SK-N-MC (cell line): ENCODE data around the gene GREB1.

Experiments
- DNase-seq: peaks from one replicate; pipeline ENCODE4 v3.0.0-alpha.2; 2011; ENCODE audit warnings: low read depth, low spot score
- H3K27ac ChIP-seq: fragments of 200-600 bp; sonication (generic); 2 replicates; pipeline ENCODE4 v1.5.1; 2016; ENCODE audit warnings: mixed run types
- H3K36me3 ChIP-seq: fragments of 200-600 bp; sonication (generic); 2 replicates; pipeline ENCODE4 v1.6.1; 2017; ENCODE audit warnings: antibody characterized with exemption, low read length, mixed read lengths; ENCODE audit not compliant: insufficient read depth
- H3K4me3 ChIP-seq: fragments of 200-600 bp; sonication (generic); 2 replicates; pipeline ENCODE4 v1.5.1; 2016
- H3K9ac ChIP-seq: fragments of 200-600 bp; sonication (generic); 2 replicates; pipeline ENCODE4 v1.8.0; 2017; ENCODE audit warnings: mixed run types, mixed read lengths; ENCODE audit not compliant: insufficient read length
- H3K9me3 ChIP-seq: fragments of 200-600 bp; sonication (generic); 2 replicates; pipeline ENCODE4 v1.6.1; 2017; ENCODE audit warnings: low read depth, mild to moderate bottlenecking, antibody characterized with exemption, low read length, moderate library complexity, mixed read lengths
- EZH2 ChIP-seq: fragments of 200-600 bp; sonication (generic); IDR thresholded peaks from one replicate; pipeline ENCODE4 v1.6.1; 2017; ENCODE audit warnings: antibody characterized with exemption
- FOXP2 ChIP-seq: optimal IDR thresholded peaks from 2 replicates; pipeline ENCODE3; 2011; ENCODE audit warnings: mild to moderate bottlenecking, moderate library complexity; ENCODE audit not compliant: insufficient read depth; ENCODE audit errors: extremely low read length, control extremely low read depth
- POLR2AphosphoS5 ChIP-seq: IDR thresholded peaks from 2 replicates; pipeline ENCODE4 v1.6.1; 2012; ENCODE audit warnings: mild to moderate bottlenecking, low read depth, low read length, borderline replicate concordance

Gene GREB1

GRCh38 chr2:11547912-11548497 lies 14.2 kb downstream of the GREB1 start:
- Histone ChIP-seq H3K9ac (no peak overlapping the region), H3K9me3 (no peaks in the 10 kb centered on the region), H3K36me3 (no peaks in the 10 kb centered on the region), H3K27ac (no peak overlapping the region), H3K4me3 (no peak overlapping the region)
- no peak for DNase-seq
- no peak for TF ChIP-seq EZH2
- TF ChIP-seq FOXP2, result no peak
- no peak for TF ChIP-seq POLR2AphosphoS5

DNA sequence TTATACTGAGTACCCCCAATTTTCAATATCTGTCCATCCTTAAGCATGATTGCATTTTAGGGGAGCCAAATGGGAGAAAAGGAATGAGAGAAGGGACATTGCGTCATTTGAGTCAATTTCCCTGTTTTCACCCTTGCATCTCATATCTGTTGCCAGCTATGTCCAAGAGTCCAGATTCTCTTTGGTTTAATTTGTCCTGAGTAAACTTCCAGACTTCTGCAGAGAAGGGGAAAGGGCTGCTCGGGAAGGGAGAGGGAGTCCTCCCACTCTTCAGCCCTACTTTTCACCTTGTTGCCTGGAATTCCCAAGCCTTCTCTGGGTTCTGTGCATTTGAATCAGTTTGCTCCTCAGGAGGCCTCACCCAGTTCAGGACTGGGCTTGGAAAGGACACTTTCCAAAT lies 16.5 kb downstream of the GREB1 start:
- no peak for DNase-seq
- no peaks in the 10 kb centered on the region for H3K9me3 ChIP-seq
- H3K27ac ChIP-seq, result no peak overlapping the region
- H3K4me3 ChIP-seq, result no peak overlapping the region
- no peaks in the 10 kb centered on the region for H3K36me3 ChIP-seq
- no peak overlapping the region for H3K9ac ChIP-seq
- no peak for TF ChIP-seq EZH2
- TF ChIP-seq POLR2AphosphoS5, result no peak
- no peak for TF ChIP-seq FOXP2

- Histone ChIP-seq H3K9me3 (no peaks in the 10 kb centered on the region), H3K9ac (no peak overlapping the region), H3K27ac (no peak overlapping the region), H3K36me3 (no peaks in the 10 kb centered on the region), H3K4me3 (no peak overlapping the region)
- no peak for DNase-seq
- no peak for TF ChIP-seq FOXP2
Measured at GRCh38 chr2:11550901-11551568, 17.2 kb downstream of the GREB1 start.

DNA sequence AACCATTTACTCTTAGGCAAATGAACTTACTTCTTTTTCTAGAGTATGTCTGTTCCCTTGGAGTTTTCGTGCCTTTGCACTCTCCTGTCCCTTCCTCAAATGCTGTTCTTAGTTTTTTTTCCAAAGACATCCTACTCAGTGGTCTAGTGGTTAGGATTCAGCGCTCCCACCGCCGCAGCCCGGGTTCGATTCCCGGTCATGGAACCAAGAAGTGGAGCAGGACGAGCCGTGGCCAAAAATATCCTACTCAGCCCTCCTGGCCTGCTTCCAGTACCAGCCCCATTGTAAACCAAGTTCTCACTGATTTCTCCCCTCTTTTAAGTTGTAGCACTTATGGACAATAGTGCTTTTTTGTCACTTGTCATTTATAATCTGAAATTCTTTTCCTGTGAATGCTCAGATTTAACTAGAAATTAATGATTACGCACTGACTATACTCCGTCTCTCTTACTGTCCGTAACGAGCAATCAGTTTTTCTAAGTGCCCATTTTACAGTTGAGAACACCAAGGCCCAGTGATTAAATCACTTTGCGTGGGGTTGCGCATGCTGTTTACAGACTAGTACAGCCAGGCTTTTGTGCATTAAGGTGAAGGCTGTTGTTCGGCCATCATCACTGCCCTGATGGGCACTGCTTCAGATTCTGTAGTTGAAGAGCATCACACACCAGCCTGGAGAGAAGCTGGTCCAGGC lies 17.9 kb downstream of the GREB1 start:
- DNase-seq, result no peak
- Histone ChIP-seq H3K36me3 (no peaks in the 10 kb centered on the region), H3K27ac (no peak overlapping the region), H3K9me3 (no peaks in the 10 kb centered on the region), H3K9ac (no peak overlapping the region), H3K4me3 (no peak overlapping the region)
- TF ChIP-seq FOXP2 (no peak), EZH2 (no peak), POLR2AphosphoS5 (no peak)

- no peak overlapping the region for H3K27ac ChIP-seq
- no peak for DNase-seq
Measured at GRCh38 chr2:11552260-11552638, 18.4 kb downstream of the GREB1 start.

GRCh38 chr2:11553661-11554398 lies 20.0 kb downstream of the GREB1 start:
- DNase-seq, result no peak
- H3K36me3 ChIP-seq, result no peaks in the 10 kb centered on the region
- no peak for TF ChIP-seq FOXP2
- no peak for TF ChIP-seq EZH2
- no peak for TF ChIP-seq POLR2AphosphoS5

More at GRCh38 chr2:11552260-11552638, 18.4 kb downstream of the GREB1 start:
- TF ChIP-seq POLR2AphosphoS5 (no peak), EZH2 (no peak), FOXP2 (no peak)
- Histone ChIP-seq H3K9ac (no peak overlapping the region), H3K36me3 (no peaks in the 10 kb centered on the region), H3K9me3 (no peaks in the 10 kb centered on the region), H3K4me3 (no peak overlapping the region)

DNA sequence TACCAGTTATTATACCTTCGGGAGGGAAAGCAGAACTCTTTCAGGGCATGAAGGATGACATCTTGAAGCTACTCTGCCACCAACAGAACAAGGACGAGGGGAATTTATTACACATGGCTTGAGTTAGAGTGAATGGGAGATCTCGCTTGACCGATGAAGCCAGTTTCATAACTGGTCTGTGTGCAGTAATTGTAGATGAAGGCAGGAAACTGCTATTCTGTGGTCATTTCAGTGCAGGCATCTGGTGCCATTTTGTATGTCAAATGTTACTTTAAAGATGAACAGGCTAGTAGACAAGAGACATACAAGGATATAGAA lies 20.5 kb downstream of the GREB1 start:
- no peak for DNase-seq
- no peak overlapping the region for H3K4me3 ChIP-seq
- H3K27ac ChIP-seq, result no peak overlapping the region
- TF ChIP-seq FOXP2 (no peak), POLR2AphosphoS5 (no peak), EZH2 (no peak)
- H3K9ac ChIP-seq, result no peak overlapping the region
- H3K36me3 ChIP-seq, result no peaks in the 10 kb centered on the region
- H3K9me3 ChIP-seq, result no peaks in the 10 kb centered on the region

More at GRCh38 chr2:11553661-11554398, 20.0 kb downstream of the GREB1 start:
- Histone ChIP-seq H3K4me3 (no peak overlapping the region), H3K9ac (no peak overlapping the region), H3K9me3 (no peaks in the 10 kb centered on the region), H3K27ac (no peak overlapping the region)

DNA sequence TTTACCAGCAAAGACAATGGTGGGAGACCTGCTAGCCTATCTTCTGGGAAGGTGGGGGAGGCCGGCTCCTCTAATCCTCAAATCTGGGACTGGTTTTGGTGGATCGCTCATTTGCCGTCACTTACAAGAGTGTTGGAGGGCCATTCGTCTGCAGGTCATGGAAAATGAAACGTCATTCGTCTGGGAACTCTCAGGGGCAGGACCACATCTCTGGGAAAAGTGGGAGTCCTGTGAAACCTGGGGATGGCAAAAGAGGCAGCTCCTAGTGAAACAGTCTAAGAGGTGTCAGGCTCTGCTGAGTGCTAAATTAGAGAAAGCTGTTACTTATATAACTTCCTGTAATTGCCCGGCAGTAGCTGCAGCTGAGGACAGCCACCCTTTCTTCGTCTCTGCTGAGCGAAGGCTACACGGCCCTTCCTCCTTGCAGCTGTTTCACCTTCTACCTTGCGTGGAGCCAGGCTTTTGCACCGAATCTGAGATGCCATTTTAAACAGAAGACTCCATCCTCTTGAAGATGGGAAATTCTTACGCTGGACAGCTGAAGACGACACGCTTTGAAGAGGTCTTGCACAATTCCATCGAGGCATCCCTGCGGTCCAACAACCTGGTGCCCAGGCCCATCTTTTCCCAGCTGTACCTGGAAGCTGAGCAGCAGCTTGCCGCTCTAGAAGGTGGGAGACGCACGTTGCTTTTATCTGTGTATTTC lies 22.4 kb downstream of the GREB1 start:
- H3K9me3 ChIP-seq, result no peaks in the 10 kb centered on the region
- no peaks in the 10 kb centered on the region for H3K36me3 ChIP-seq
- TF ChIP-seq EZH2 (no peak), POLR2AphosphoS5 (no peak), FOXP2 (no peak)
- no peak overlapping the region for H3K4me3 ChIP-seq
- no peak overlapping the region for H3K27ac ChIP-seq
- no peak overlapping the region for H3K9ac ChIP-seq
- no peak for DNase-seq
